Activated naive CD4-positive, alpha-beta T cell treated with anti-CD3 and anti-CD28 coated beads, Interleukin-2, amount 50 U/mL, for 72 hours (primary cell): ENCODE data around the gene PI4K2A. TPM values are rescaled to one million over a fixed set of nuclear protein-coding genes. Genes with fewer than 3 reads are reported as not detected.

Source experiments
- ATAC-seq, 2 donors: fragments of 150-1000 bp; cut with Tn5 transposase; 2 replicates each; pipeline ENCODE4 v1.10.0; 2021; ENCODE audit warnings: mild to moderate bottlenecking in 2 of 2, moderate library complexity in 2 of 2
- DNase-seq, 2 donors: peaks; one replicate each; pipeline ENCODE4 v3.0.0; 2021 to 2022; ENCODE audit warnings: low spot score in 2 of 2
- H3K27ac Mint-ChIP-seq, 2 donors: one replicate each; pipeline ENCODE4 v1.8.0; 2022; ENCODE audit warnings: mild to moderate bottlenecking in 2 of 2, mixed read lengths in 2 of 2
- H3K36me3 Mint-ChIP-seq, 2 donors: one replicate each; pipeline ENCODE4 v1.8.0; 2022; ENCODE audit warnings: mixed read lengths in 2 of 2
- H3K9me3 Mint-ChIP-seq, 2 donors: one replicate each; pipeline ENCODE4 v1.8.0; 2022; ENCODE audit warnings: mixed read lengths in 2 of 2
- total RNA-seq, 2 donors: library from RNA; stranded (reverse); gene quantifications; one replicate each; pipeline ENCODE4 v1.2.3, GENCODE V29; 2022

PI4K2A gene
- 10 to 100 TPM in 1 of 2 donors, 1 to 10 TPM in 1; 9.7 to 13.6 TPM for total RNA-seq

DNA sequence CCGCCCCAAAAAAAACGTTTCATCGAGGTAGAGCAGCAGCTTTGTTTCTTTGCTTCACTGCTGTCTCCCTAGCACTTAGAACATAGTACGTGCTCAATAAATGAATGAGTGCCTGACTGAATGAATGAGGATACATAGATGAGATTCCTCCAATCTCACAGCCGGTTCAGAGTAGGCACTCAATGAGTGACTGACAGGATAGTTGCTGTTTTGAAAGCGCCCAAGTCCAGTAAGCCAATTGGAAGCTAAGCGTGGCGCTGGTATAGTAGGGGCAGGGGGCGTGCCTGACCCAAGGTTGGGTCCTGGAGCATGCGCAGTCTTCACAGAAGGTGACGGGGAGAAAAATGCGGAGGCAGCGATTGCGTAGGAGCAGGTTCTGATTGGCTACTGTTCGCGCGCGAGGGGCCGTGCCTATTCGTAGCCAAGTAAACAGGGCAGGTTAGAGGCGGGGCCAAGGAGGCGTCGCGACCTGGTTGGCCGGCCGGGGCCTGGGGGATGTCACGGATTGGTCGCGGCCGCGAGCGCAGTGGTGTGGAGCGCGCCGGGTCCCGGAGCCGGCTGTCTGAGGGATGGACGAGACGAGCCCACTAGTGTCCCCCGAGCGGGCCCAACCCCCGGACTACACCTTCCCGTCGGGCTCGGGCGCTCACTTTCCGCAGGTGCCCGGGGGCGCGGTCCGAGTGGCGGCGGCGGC is at the start of gene PI4K2A:
Gene PI4K2A (plus strand): TSS at position 498 of the 694 bp plus-strand sequence. CDS start 72 bp downstream, at position 570.
- H3K36me3 Mint-ChIP-seq = peaks cover 0 to 5% of the 10 kb centered on the region in 2 donors
- H3K9me3 Mint-ChIP-seq = no peaks in the 10 kb centered on the region
- ATAC-seq = peak; percentile 98
- peak; percentile 99 for DNase-seq
- H3K27ac Mint-ChIP-seq = peak within 1 kb of the TSS; percentile 85 to 94

DNA sequence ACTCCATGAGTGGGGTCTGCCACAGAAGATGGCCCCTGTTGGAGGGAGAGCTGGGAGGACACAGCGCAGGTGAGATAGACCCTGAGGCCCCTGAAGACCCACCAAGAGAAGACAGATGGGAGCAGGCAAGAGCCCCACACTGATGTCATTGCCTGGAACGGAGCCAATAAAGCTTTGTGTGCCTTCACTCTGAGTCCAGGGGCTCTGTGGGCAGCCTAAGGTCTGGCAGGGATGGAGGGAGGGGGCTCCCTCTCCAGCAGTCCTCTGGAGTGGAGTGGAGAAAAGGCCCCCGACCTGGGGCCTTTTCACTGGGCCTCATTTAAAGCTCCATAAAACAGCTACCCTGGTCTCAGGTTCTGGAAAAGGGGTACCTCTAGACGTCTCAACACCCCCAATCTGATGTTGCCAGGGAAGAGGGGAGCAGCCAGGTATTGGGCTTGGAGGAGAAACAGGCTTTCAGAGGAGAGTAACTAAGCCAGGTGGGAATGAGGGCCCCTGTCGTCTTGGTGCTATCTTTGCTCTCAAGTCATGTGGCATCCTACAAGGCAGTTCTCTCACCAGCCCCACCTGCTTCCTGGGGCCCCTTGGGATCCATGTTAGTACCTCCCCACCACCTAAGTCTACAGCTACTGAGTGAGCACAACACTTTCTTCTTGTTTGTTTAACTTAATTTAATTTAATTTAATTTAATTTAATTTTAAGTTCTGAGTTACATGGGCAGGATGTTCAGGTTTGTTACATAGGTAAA is 49.5 kb upstream of the PI4K2A start:
- Mint-ChIP-seq H3K9me3 (no peaks in the 10 kb centered on the region), H3K36me3 (no peaks in the 10 kb centered on the region), H3K27ac (no peak overlapping the region)
- ATAC-seq = no peak
- DNase-seq = no peak

DNA sequence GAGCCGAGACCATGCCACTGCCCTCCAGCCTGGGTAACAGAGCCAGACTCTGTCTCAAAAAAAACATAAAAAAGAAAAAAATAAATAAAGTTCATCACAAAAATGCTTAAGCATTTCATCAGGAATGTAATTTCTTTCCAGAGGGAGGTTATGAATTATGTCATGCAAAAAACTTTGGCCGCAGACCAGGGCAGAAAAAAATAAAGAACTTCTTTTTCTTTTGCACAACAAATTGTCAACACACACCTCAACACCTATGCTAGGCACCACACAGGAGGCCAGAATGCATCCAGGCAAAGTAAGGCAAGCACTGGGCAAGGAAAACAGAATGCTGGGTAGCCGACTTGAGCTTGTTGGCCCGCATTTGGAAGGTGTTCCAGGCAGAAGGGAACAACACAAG is 47.0 kb upstream of the PI4K2A start:
- H3K36me3 Mint-ChIP-seq = no peaks in the 10 kb centered on the region
- no peaks in the 10 kb centered on the region for H3K9me3 Mint-ChIP-seq
- no peak for DNase-seq
- no peak for ATAC-seq
- no peak overlapping the region for H3K27ac Mint-ChIP-seq

- peak overlapping the region in 1 of 2 donors; percentile 26 for H3K27ac Mint-ChIP-seq
- H3K36me3 Mint-ChIP-seq = no peaks in the 10 kb centered on the region
- no peak for DNase-seq
- H3K9me3 Mint-ChIP-seq = no peaks in the 10 kb centered on the region
- ATAC-seq = no peak
Measured at GRCh38 chr10:97596101-97597082, 44.1 kb upstream of the PI4K2A start.

GRCh38 chr10:97597778-97598177 is 42.7 kb upstream of the PI4K2A start:
- no peaks in the 10 kb centered on the region for H3K36me3 Mint-ChIP-seq
- ATAC-seq = no peak
- DNase-seq = no peak
- H3K27ac Mint-ChIP-seq = peak overlapping the region in 1 of 2 donors; percentile 52
- no peaks in the 10 kb centered on the region for H3K9me3 Mint-ChIP-seq

DNA sequence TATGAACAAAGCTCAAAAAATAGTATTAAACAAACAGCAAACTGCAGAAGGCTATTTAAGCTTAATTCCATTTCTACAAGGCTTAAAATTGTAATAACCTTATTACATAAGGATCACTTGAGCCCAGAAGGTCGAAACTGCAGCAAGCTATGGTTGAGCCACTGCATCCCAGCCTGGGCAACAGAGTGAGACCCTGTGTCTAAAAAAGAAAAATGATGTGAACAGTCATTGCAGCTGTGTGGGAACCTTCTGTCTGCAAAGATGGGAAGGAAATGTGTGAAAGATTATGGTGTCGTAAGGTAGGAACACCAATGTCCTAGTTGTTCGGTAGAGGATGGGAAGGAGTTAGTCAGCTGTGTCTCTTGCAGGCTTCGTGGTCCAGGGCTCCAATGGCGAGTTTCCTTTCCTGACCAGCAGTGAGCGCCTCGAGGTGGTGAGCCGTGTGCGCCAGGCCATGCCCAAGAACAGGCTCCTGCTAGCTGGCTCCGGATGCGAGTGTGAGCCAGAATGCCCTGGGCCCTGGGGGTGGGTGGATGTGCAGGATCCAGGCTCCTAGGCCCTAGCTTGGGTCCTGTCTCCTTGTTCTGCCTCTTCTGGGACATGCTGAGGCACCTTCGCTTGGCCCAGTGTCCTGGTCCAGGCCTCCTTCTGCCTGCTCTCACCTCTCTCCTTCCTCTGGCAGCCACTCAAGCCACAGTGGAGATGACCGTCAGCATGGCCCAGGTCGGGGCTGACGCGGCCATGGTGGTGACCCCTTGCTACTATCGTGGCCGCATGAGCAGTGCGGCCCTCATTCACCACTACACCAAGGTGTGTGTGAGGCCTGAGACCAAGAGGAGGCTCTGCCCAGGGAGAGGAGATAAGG is 41.8 kb upstream of the PI4K2A start:
- no peaks in the 10 kb centered on the region for H3K9me3 Mint-ChIP-seq
- no peaks in the 10 kb centered on the region for H3K36me3 Mint-ChIP-seq
- ATAC-seq = no peak
- H3K27ac Mint-ChIP-seq = peak overlapping the region; percentile 9 to 89
- no peak for DNase-seq

DNA sequence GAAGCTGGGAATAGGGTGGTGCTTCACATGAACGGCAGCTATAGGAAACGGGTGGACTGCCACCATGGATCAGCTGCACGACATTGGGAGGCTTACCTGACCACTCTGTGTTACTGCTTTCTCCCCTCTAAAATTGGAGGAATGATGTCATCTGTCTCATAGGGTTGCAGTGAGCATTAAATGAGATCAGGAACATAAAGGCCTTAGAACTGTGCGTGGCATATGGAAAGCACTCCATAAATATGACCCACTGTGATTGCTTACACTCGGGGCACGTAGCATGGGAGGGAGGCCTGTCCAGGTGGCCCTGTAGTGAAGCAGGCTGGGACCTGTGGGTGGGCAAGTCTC is 41.2 kb upstream of the PI4K2A start:
- H3K27ac Mint-ChIP-seq = peak overlapping the region; percentile 9 to 89
- no peak for ATAC-seq
- H3K36me3 Mint-ChIP-seq = no peaks in the 10 kb centered on the region
- no peak for DNase-seq
- H3K9me3 Mint-ChIP-seq = no peaks in the 10 kb centered on the region

DNA sequence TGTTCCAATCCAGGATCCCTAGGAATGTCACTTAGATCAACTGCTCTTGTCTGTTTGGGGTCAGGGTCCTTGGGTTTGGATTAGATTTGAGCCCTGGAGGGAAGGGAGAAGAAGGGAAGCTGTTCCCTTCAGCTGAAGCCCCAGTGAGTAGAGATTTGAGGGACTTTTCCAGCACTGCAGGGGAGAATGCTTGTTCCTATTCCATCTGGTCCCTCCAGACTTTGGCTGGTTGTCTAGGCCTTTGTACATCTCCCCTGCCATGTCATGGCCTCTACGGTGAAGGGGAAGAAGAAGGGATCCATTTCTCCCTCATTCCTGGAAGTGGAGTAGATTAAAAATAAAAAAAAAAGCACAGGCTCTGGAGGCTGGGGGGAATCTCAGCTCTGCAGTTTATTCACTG is 39.9 kb upstream of the PI4K2A start:
- no peak for DNase-seq
- no peaks in the 10 kb centered on the region for H3K36me3 Mint-ChIP-seq
- H3K9me3 Mint-ChIP-seq = no peaks in the 10 kb centered on the region
- no peak for ATAC-seq
- H3K27ac Mint-ChIP-seq = peak overlapping the region in 1 of 2 donors; percentile 36

GRCh38 chr10:97601268-97602215 is 38.9 kb upstream of the PI4K2A start:
- DNase-seq (no peak), ATAC-seq (no peak)
- Mint-ChIP-seq H3K36me3 (no peaks in the 10 kb centered on the region), H3K27ac (no peak overlapping the region), H3K9me3 (no peaks in the 10 kb centered on the region)

- no peaks in the 10 kb centered on the region for H3K36me3 Mint-ChIP-seq
- ATAC-seq (no peak), DNase-seq (no peak)
- H3K9me3 Mint-ChIP-seq = no peaks in the 10 kb centered on the region
- H3K27ac Mint-ChIP-seq = no peak overlapping the region
Measured at GRCh38 chr10:97607095-97607636, 33.3 kb upstream of the PI4K2A start.

- Mint-ChIP-seq H3K36me3 (no peaks in the 10 kb centered on the region), H3K27ac (no peak overlapping the region), H3K9me3 (no peaks in the 10 kb centered on the region)
- DNase-seq (no peak), ATAC-seq (no peak)
Measured at GRCh38 chr10:97608991-97609561, 31.4 kb upstream of the PI4K2A start.

- Mint-ChIP-seq H3K36me3 (no peaks in the 10 kb centered on the region), H3K9me3 (no peaks in the 10 kb centered on the region), H3K27ac (no peak overlapping the region)
- no peak for ATAC-seq
- DNase-seq = no peak
Measured at GRCh38 chr10:97611473-97611872, 29.0 kb upstream of the PI4K2A start.

GRCh38 chr10:97612386-97612785 is 28.1 kb upstream of the PI4K2A start:
- H3K36me3 Mint-ChIP-seq = no peaks in the 10 kb centered on the region

DNA sequence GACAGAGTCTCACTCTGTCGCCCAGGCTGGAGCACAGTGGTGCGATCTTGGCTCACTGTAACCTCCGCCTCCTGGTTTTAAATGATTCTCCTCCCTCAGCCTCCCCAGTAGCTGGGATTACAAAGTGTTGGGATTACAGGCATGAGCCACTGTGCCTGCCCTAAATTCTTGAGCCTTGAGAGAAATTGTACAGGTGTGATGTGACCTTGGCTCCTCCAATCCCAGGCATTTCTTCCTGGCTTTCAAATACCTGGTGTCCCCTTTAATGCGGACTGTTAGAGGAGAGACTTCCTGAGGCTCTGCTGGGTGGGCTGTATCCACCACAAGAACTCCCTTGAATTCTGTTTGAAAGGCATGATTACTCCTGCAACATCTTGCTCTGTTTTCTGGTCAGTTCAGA is 22.2 kb upstream of the PI4K2A start:
- H3K36me3 Mint-ChIP-seq = no peaks in the 10 kb centered on the region
- ATAC-seq = no peak
- no peak for DNase-seq
- H3K9me3 Mint-ChIP-seq = no peaks in the 10 kb centered on the region
- H3K27ac Mint-ChIP-seq = peak overlapping the region in 1 of 2 donors; percentile 75

More at GRCh38 chr10:97612386-97612785, 28.1 kb upstream of the PI4K2A start:
- Mint-ChIP-seq H3K27ac (no peak overlapping the region), H3K9me3 (no peaks in the 10 kb centered on the region)
- peak in 1 of 2 donors; percentile 52 for ATAC-seq
- no peak for DNase-seq

- H3K9me3 Mint-ChIP-seq = no peaks in the 10 kb centered on the region
- H3K27ac Mint-ChIP-seq = no peak overlapping the region
- no peak for ATAC-seq
- no peak for DNase-seq
- H3K36me3 Mint-ChIP-seq = no peaks in the 10 kb centered on the region
Measured at GRCh38 chr10:97618733-97619132, 21.7 kb upstream of the PI4K2A start.
